Neuronal stem cell (in vitro differentiated cells): ENCODE data around the gene CFH.

Experiments used
- DNase-seq: peaks from one replicate; pipeline ENCODE4 v3.0.0-alpha.2; 2013; ENCODE audit warnings: low spot score
- H2AFZ ChIP-seq: one replicate; pipeline ENCODE4 v1.6.1; 2013; ENCODE audit warnings: mild to moderate bottlenecking, low read length, inconsistent platforms
- H2AK5ac ChIP-seq: 2 replicates; pipeline ENCODE4 v1.6.1; 2013; ENCODE audit warnings: low read depth, mild to moderate bottlenecking, inconsistent platforms, low read length, moderate library complexity, mixed read lengths
- H2BK120ac ChIP-seq: 2 replicates; pipeline ENCODE4 v1.6.1; 2013; ENCODE audit warnings: low read depth, mild to moderate bottlenecking, inconsistent platforms, low read length, moderate library complexity, mixed read lengths
- H2BK12ac ChIP-seq: one replicate; pipeline ENCODE4 v1.6.1; 2013; ENCODE audit warnings: low read length, inconsistent platforms
- H2BK15ac ChIP-seq: 2 replicates; pipeline ENCODE4 v1.6.1; 2013; ENCODE audit warnings: mild to moderate bottlenecking, low read length, inconsistent platforms, mixed read lengths
- H2BK5ac ChIP-seq: one replicate; pipeline ENCODE4 v1.6.1; 2013; ENCODE audit warnings: inconsistent platforms, mild to moderate bottlenecking, low read length, moderate library complexity
- H3K14ac ChIP-seq: one replicate; pipeline ENCODE4 v1.6.1; 2013; ENCODE audit warnings: low read length, inconsistent platforms
- H3K18ac ChIP-seq: 2 replicates; pipeline ENCODE4 v1.6.1; 2013; ENCODE audit warnings: low read length, inconsistent platforms
- H3K23ac ChIP-seq: 2 replicates; pipeline ENCODE4 v1.6.1; 2013; ENCODE audit warnings: low read depth, mild to moderate bottlenecking, mixed read lengths, low read length, inconsistent platforms; ENCODE audit not compliant: poor library complexity
- H3K27ac ChIP-seq: replicated peaks from 3 replicates; pipeline ENCODE4 v1.5.1; 2013; ENCODE audit warnings: low read length, inconsistent platforms
- H3K27me3 ChIP-seq, 3 experiments: 2 replicates each; pipeline ENCODE4 v1.6.1; 2013; ENCODE audit warnings: low read length in 3 of 3, mild to moderate bottlenecking in 2 of 3, inconsistent platforms in 1 of 3, low read depth in 1 of 3, mixed read lengths in 1 of 3, moderate library complexity in 1 of 3; ENCODE audit not compliant: control insufficient read depth in 3 of 3, insufficient read depth in 3 of 3
- H3K36me3 ChIP-seq, 2 donors: replicated peaks in 1 of 2; 2 replicates each; pipeline ENCODE4 v1.6.1; 2013; ENCODE audit warnings: low read length in 2 of 2; ENCODE audit not compliant: control insufficient read depth in 2 of 2, insufficient read depth in 2 of 2
- H3K4ac ChIP-seq: 2 replicates; pipeline ENCODE4 v1.6.1; 2013; ENCODE audit warnings: inconsistent platforms, mild to moderate bottlenecking, low read length, moderate library complexity
- H3K4me1 ChIP-seq, 2 donors: 1 replicate in 1 of 2; 2 replicates in 1 of 2; pipeline ENCODE4 v1.6.1; 2013; ENCODE audit warnings: low read length in 2 of 2, low read depth in 1 of 2; ENCODE audit not compliant: control insufficient read depth in 2 of 2, insufficient read depth in 1 of 2
- H3K4me2 ChIP-seq: one replicate; pipeline ENCODE4 v1.6.1; 2013; ENCODE audit warnings: mild to moderate bottlenecking, low read length, inconsistent platforms; ENCODE audit not compliant: insufficient read depth, poor library complexity, severe bottlenecking
- H3K4me3 ChIP-seq, 2 donors: 2 replicates each; pipeline ENCODE4 v1.5.1; 2013; ENCODE audit warnings: low read length in 2 of 2, mild to moderate bottlenecking in 2 of 2, inconsistent platforms in 1 of 2, moderate library complexity in 1 of 2
- H3K79me1 ChIP-seq: one replicate; pipeline ENCODE4 v1.6.1; 2013; ENCODE audit warnings: low read depth, mild to moderate bottlenecking, inconsistent platforms, low read length, moderate library complexity
- H3K9ac ChIP-seq: one replicate; pipeline ENCODE4 v1.6.1; 2013; ENCODE audit warnings: mild to moderate bottlenecking, low read depth, low read length, inconsistent platforms; ENCODE audit not compliant: poor library complexity
- H3K9me3 ChIP-seq, 2 donors: replicated peaks in 1 of 2; 2 replicates each; pipeline versions ENCODE3 to v1.6.1; 2013; ENCODE audit warnings: low read length in 2 of 2, mild to moderate bottlenecking in 2 of 2, inconsistent platforms in 1 of 2, low read depth in 1 of 2, mixed read lengths in 1 of 2, moderate library complexity in 1 of 2; ENCODE audit not compliant: control insufficient read depth in 2 of 2, insufficient read depth in 1 of 2
- H4K8ac ChIP-seq: one replicate; pipeline ENCODE4 v1.6.1; 2013; ENCODE audit warnings: low read depth, mild to moderate bottlenecking, inconsistent platforms, low read length, moderate library complexity
- H4K91ac ChIP-seq: one replicate; pipeline ENCODE4 v1.6.1; 2013; ENCODE audit warnings: low read length, low read depth, mild to moderate bottlenecking, inconsistent platforms; ENCODE audit not compliant: poor library complexity
- WGBS, 2 donors: extraction: QIAGEN DNeasy Blood & Tissue Kit; methylation state at CpG; one replicate each; pipeline ENCODE4 v1.1.7; 2013; ENCODE audit warnings: missing lambda C conversion rate in 2 of 2, mixed read lengths in 1 of 2; ENCODE audit not compliant: insufficient read length in 2 of 2, insufficient replicate concordance in 1 of 2; ENCODE audit errors: extremely low coverage in 2 of 2; 5-methylcytosine and 5-hydroxymethylcytosine counted together

CFH gene

DNA sequence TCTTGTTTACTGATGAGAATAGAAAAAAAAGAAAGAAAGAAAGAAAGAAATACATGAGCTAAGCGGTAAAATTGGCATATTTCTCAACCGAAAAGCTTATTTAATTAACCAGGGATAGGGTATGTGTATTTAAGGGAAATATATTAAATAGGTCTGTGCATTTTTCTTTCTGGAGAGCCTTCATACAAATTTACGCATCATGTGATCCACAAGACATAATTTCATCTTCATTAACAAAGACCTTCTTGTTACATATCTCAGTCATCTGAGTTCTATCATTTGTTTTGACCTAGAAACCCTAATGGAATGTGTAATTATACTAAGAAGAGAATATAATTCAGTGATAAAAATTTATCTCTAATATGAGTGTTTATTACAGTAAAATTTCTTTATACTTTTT is 37.2 kb downstream of the CFH start:
- DNase-seq: no peak

DNA sequence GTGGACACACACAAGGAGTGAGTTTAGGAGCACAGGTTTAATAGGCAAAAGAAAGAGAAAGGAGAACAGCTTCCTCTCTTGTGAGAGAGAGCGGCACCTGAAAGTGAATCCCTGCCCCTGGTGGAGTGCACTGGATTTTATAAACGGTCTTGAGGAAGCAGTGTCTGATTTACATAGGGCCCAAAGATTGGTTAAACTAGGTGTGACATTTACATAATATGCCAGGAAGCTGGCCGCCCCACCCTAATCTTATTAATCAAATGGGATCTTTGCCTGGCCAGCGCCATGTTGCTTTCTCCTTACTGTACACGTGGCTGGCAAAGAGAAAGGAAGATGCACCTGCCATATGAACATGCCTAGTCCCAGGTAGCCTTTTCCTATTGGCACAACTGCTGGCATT is 38.7 kb downstream of the CFH start:
- no peak overlapping the region for H4K91ac ChIP-seq
- no peak overlapping the region for H4K8ac ChIP-seq
- H2BK12ac ChIP-seq: no peak overlapping the region
- H3K14ac ChIP-seq: no peak overlapping the region
- no peaks in the 10 kb centered on the region for H3K36me3 ChIP-seq
- H3K4me3 ChIP-seq: no peak overlapping the region
- H2BK5ac ChIP-seq: no peak overlapping the region
- H2BK120ac ChIP-seq: no peak overlapping the region
- peaks cover 0 to 1% of the 10 kb centered on the region in 2 donors for H3K9me3 ChIP-seq
- no peak overlapping the region for H2AK5ac ChIP-seq
- no peaks in the 10 kb centered on the region for H3K27me3 ChIP-seq
- H3K4me1 ChIP-seq: no peaks in the 10 kb centered on the region
- no peak overlapping the region for H3K9ac ChIP-seq
- H2AFZ ChIP-seq: peak overlapping the region; percentile 24
- no peak overlapping the region for H3K4ac ChIP-seq
- no peaks in the 10 kb centered on the region for H3K79me1 ChIP-seq
- DNase-seq: no peak
- H3K4me2 ChIP-seq: no peak overlapping the region
- no CpG with 5 or more reads among the region's 5 CpGs for WGBS, 2 donors
- H2BK15ac ChIP-seq: no peak overlapping the region
- H3K18ac ChIP-seq: no peak overlapping the region
- H3K23ac ChIP-seq: no peak overlapping the region
- H3K27ac ChIP-seq: no peak overlapping the region

More for the DNA sequence above, 37.2 kb downstream of the CFH start:
- H3K9ac ChIP-seq: no peak overlapping the region
- H3K9me3 ChIP-seq: peaks cover 0 to 1% of the 10 kb centered on the region in 2 donors
- no peak overlapping the region for H3K14ac ChIP-seq
- H3K27me3 ChIP-seq: no peaks in the 10 kb centered on the region
- H3K23ac ChIP-seq: no peak overlapping the region
- no peak overlapping the region for H2BK5ac ChIP-seq
- H3K4ac ChIP-seq: no peak overlapping the region
- no peak overlapping the region for H4K8ac ChIP-seq
- no peaks in the 10 kb centered on the region for H3K4me1 ChIP-seq
- H2BK15ac ChIP-seq: no peak overlapping the region
- no peak overlapping the region for H3K18ac ChIP-seq
- H3K79me1 ChIP-seq: no peaks in the 10 kb centered on the region
- H3K4me3 ChIP-seq: no peak overlapping the region
- WGBS, 2 donors: no CpG with 5 or more reads among the region's 3 CpGs
- H3K36me3 ChIP-seq: no peaks in the 10 kb centered on the region
- H4K91ac ChIP-seq: no peak overlapping the region
- H2AFZ ChIP-seq: no peak overlapping the region
- no peak overlapping the region for H2BK12ac ChIP-seq
- H3K27ac ChIP-seq: no peak overlapping the region
- no peak overlapping the region for H2BK120ac ChIP-seq
- no peak overlapping the region for H3K4me2 ChIP-seq
- no peak overlapping the region for H2AK5ac ChIP-seq

- H3K4me3 ChIP-seq: no peak overlapping the region
- peaks cover 0 to 2% of the 10 kb centered on the region in 2 donors for H3K9me3 ChIP-seq
- no peak overlapping the region for H3K14ac ChIP-seq
- no CpG with 5 or more reads among the region's 2 CpGs for WGBS, 2 donors
- no peak overlapping the region for H3K18ac ChIP-seq
- no peak overlapping the region for H3K4me2 ChIP-seq
- H2AK5ac ChIP-seq: no peak overlapping the region
- H3K36me3 ChIP-seq: no peaks in the 10 kb centered on the region
- no peak overlapping the region for H2BK120ac ChIP-seq
- no peak overlapping the region for H3K4ac ChIP-seq
- H3K9ac ChIP-seq: no peak overlapping the region
- no peak overlapping the region for H4K8ac ChIP-seq
- no peaks in the 10 kb centered on the region for H3K79me1 ChIP-seq
- H3K27me3 ChIP-seq: no peaks in the 10 kb centered on the region
- H2BK12ac ChIP-seq: no peak overlapping the region
- no peak overlapping the region for H2AFZ ChIP-seq
- no peaks in the 10 kb centered on the region for H3K4me1 ChIP-seq
- H2BK15ac ChIP-seq: no peak overlapping the region
- DNase-seq: no peak
- H3K27ac ChIP-seq: no peak overlapping the region
- no peak overlapping the region for H4K91ac ChIP-seq
- no peak overlapping the region for H3K23ac ChIP-seq
- no peak overlapping the region for H2BK5ac ChIP-seq
These were observed 47.1 kb downstream of the CFH start for GRCh38 chr1:196698993-196699392.

- no CpG with 5 or more reads among the region's 1 CpG for WGBS, 2 donors
- Histone ChIP-seq H2AFZ (no peak overlapping the region), H3K14ac (no peak overlapping the region), H2BK5ac (no peak overlapping the region), H3K9me3 (peaks cover 0 to 2% of the 10 kb centered on the region in 2 donors), H3K27me3 (no peaks in the 10 kb centered on the region), H3K4ac (no peak overlapping the region), H3K4me3 (no peak overlapping the region), H3K36me3 (no peaks in the 10 kb centered on the region), H3K23ac (no peak overlapping the region), H3K18ac (no peak overlapping the region), H2AK5ac (no peak overlapping the region), H3K4me2 (no peak overlapping the region), H4K91ac (no peak overlapping the region), H3K79me1 (no peaks in the 10 kb centered on the region), H4K8ac (no peak overlapping the region), H3K4me1 (no peaks in the 10 kb centered on the region), H2BK15ac (no peak overlapping the region), H3K27ac (no peak overlapping the region), H2BK120ac (no peak overlapping the region), H3K9ac (no peak overlapping the region), H2BK12ac (no peak overlapping the region)
- DNase-seq: no peak
These were observed 49.3 kb downstream of the CFH start for GRCh38 chr1:196701144-196701543.
